NCI-H345 treated with DMSO at 0.1 percent for 48 hours (cell line): ENCODE data around the gene KIAA0586.
"Not testable (repeated sequence)": the region's sequence is repeated elsewhere in the genome, so short reads cannot be mapped to it uniquely, and the experiment has no call there.

ENCODE experiments used
- DNase-seq: peaks from one replicate; lab custom pipeline; 2025; ENCODE audit not compliant: unreplicated experiment; lab: John Stamatoyannopoulos, UW

Gene KIAA0586

GRCh38 chr14:58463147-58463546, 35.6 kb downstream of the KIAA0586 start:
- no peak for DNase-seq

- no peak for DNase-seq
Measured at GRCh38 chr14:58464652-58465051, 37.1 kb downstream of the KIAA0586 start.

- no peak for DNase-seq
Measured at GRCh38 chr14:58465421-58465820, 37.9 kb downstream of the KIAA0586 start.

GRCh38 chr14:58466459-58466858, 38.9 kb downstream of the KIAA0586 start:
- DNase-seq: no peak

GRCh38 chr14:58467575-58467974, 40.1 kb downstream of the KIAA0586 start:
- no peak for DNase-seq

- no peak for DNase-seq
Measured at GRCh38 chr14:58469309-58469708, 41.8 kb downstream of the KIAA0586 start.

- DNase-seq: no peak
Measured at GRCh38 chr14:58476320-58476719, 48.8 kb downstream of the KIAA0586 start.

GRCh38 chr14:58477653-58478052, 50.1 kb downstream of the KIAA0586 start:
- DNase-seq: no peak

- not testable (repeated sequence) for DNase-seq
Measured at GRCh38 chr14:58478329-58478728, 50.8 kb downstream of the KIAA0586 start.

GRCh38 chr14:58479975-58480374, 52.5 kb downstream of the KIAA0586 start:
- DNase-seq: no peak

- DNase-seq: no peak
Measured at GRCh38 chr14:58484176-58484575, 56.7 kb downstream of the KIAA0586 start.

GRCh38 chr14:58488550-58488949, 61.0 kb downstream of the KIAA0586 start:
- no peak for DNase-seq

- no peak for DNase-seq
Measured at GRCh38 chr14:58491593-58491992, 64.1 kb downstream of the KIAA0586 start.

- no peak for DNase-seq
Measured at GRCh38 chr14:58492044-58492443, 64.5 kb downstream of the KIAA0586 start.

GRCh38 chr14:58501214-58501816, 73.8 kb downstream of the KIAA0586 start:
- peak; percentile 55 for DNase-seq

- no peak for DNase-seq
Measured at GRCh38 chr14:58513272-58513671, 85.8 kb downstream of the KIAA0586 start.

GRCh38 chr14:58517592-58517991, 90.1 kb downstream of the KIAA0586 start:
- no peak for DNase-seq

- DNase-seq: not testable (repeated sequence)
Measured at GRCh38 chr14:58525691-58526090, 98.2 kb downstream of the KIAA0586 start.

- no peak for DNase-seq
Measured at GRCh38 chr14:58533446-58533845, 105.9 kb downstream of the KIAA0586 start.

- no peak for DNase-seq
Measured at GRCh38 chr14:58535044-58535443, 107.5 kb downstream of the KIAA0586 start.

GRCh38 chr14:58537004-58537403, 109.5 kb downstream of the KIAA0586 start:
- DNase-seq: no peak

GRCh38 chr14:58540749-58541632, 113.5 kb downstream of the KIAA0586 start:
- DNase-seq: no peak
